HG03342 (cell line): ENCODE data around the gene PPP2R5C.
"Not testable (repeated sequence)": the region's sequence is repeated elsewhere in the genome, so short reads cannot be mapped to it uniquely, and the experiment has no call there.

Source experiments
- ATAC-seq: cut with Tn5 transposase; IDR thresholded peaks from one replicate; pipeline ENCODE4 v1.9.1; 2021; ENCODE audit warnings: mild to moderate bottlenecking, moderate library complexity; ENCODE audit not compliant: unreplicated experiment

PPP2R5C gene

DNA sequence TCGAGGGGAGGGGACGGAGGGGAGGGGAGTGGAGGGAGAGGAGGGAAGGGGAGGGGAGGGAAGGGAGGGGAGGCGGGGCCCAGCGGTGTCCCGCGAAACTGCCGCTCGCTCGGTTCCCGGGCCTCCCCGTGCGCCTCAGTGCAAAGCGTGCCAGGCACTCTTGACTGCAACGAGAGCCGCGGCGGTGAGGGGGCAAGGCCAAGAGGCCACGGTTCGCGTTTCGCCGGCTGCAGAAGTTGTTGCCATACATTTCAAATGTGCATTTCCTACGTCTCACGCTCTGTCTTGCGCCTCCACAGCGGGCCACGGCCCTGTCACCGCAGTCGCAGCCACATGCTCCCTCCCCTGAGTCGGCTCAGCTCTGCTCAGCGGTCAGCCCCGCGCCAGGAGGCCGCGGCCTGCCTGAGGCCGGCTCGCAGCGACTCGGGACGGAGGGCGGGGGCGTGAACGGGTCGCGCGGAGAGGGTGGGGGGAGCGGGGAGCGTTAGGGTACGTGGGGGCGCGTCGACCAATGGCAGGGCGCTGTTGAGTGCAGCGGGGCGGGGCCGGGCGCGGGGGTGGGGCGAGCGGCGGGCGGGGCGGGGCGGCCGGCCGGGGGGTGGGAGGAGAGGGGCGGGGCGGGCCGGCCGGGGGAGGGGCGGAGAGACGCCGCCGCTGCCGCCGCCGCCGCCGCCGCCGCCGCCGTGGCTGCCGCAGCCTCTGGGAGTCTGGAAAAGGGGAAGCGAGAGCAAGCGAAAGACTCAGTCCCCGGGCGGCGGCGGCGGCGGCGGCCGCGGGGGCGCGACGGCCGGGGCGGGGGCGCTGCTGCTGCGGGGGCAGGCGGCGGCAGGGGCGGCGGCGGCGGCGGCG is at the start of gene PPP2R5C:
TSS of gene PPP2R5C (plus strand) at position 678 of the 849 bp plus-strand sequence. CDS start 185 bp downstream, outside the sequence.
- ATAC-seq = peak; percentile 59

DNA sequence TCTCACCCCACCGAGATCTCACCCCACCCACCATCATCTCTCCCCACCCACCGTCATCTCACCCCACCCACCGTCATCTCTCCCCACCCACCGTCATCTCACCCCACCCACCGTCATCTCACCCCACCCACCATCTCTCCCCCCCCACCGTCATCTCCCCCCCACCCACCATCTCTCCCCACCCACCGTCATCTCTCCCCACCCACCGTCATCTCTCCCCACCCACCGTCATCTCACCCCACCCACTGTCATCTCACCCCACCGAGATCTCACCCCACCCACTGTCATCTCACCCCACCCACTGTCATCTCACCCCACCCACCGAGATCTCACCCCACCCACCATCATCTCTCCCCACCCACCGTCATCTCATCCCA is 49.7 kb upstream of the PPP2R5C start:
- ATAC-seq = not testable (repeated sequence)

DNA sequence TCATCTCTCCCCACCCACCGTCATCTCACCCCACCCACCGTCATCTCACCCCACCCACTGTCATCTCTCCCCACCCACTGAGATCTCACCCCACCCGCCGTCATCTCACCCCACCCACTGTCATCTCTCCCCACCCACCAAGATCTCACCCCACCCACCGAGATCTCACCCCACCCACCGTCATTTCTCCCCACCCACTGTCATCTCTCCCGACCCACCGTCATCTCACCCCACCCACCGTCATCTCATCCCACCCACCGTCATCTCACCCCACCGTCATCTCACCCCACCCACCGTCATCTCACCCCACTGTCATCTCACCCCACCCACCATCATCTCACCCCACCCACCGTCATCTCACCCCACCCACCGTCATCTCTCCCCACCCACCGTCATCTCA is 49.2 kb upstream of the PPP2R5C start:
- ATAC-seq = not testable (repeated sequence)

GRCh38 chr14:101713091-101713490 is 48.4 kb upstream of the PPP2R5C start:
- ATAC-seq = not testable (repeated sequence)

GRCh38 chr14:101713621-101714349 is 47.7 kb upstream of the PPP2R5C start:
- no peak for ATAC-seq

DNA sequence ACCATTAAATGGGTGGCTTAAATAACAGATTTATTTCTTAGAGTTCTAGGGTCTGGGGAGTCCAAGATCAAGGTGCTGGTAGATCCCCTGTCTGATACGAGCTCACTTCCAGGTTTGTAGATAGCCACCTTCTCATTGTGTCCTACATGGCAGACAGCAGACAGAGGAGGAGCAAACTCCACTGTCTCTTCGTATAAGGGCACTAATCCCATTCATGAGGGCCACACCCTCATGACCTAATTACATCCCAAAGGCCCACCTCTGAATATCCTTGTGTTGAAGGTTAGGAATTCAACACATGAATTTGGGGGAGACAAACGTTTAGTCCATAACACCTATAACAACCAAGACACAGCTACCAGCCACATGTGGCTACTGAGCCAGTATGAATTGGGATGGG is 47.1 kb upstream of the PPP2R5C start:
- ATAC-seq = no peak

DNA sequence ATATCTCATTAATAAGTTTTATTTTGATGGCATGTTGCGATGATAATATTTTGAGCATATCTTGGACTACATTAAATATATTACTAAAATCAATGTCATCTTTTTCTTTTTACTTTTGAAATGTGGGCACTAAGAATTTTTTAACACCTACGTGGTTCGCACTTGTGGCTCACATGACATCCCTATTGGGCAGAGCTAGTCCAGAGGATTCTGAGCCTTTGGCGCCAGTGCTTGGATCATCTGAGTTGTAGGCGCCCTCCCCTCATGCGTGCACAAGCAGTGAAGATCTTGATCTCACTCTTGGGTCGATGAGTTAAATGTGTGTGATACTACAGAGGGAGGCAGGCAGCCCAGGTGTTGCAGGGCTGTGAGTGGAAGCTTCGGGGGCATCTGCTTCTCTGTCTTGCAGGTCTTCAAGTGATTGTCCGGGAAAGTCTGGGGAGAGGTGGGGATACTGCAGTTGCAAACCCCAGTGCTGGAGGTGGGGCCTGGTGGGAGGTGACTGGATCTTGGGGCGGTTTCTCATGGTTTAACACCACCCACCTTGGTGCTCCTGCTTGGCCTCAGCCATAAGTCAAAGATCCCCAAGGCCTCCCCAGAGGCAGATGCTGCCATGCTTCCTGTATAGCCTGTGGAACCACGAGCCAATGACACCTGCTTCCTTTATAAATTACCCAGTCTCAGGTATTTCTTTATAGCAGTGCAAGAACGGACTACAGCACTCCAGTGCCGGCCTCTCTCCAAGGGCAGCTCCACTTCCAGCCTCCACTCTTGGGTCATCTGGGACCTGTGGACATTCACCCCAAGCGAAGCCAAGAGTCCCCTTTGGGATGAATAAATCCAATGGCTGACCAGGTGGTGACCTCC is 46.1 kb upstream of the PPP2R5C start:
- ATAC-seq = no peak

DNA sequence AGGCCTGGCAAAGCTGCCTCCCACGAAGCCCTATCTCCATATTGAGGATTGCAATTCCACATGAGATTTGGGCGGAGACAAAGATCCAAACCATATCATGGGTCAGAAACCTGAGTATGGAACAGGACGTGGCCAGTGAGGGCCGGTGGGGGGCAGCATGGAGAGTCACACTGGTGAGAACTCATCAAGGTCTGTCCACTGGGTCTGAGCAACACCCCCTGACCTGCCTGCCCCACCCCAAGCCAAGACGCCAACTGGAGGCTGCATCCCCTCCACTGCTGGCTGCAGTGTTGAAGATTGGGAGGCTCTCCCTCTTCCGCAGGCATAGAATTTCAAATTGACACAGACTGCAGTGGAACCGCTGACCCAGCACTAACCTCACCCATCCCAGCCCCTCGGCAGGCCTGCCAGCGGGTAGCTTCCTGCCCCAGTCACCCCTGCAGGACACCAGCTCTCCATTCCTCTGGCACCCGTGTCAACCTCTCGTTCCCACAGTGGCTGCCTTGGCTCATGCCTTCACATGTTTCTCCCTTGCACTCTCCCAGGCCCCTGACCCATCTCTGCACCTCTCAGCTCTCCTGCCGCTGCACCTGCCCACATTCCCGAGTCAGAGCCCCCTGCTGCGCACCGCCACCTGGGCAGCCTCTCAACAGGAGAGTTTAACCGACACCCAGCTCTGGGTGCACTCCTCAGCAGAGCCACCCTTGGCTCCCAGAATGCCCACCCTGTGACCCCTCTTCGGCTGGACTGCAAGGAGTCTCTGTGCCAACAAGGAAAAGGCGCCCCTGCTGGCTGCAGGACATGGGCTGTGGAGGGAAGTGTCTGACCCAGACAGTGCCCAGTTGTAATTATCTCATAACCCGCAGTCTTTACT is 45.2 kb upstream of the PPP2R5C start:
- no peak for ATAC-seq

DNA sequence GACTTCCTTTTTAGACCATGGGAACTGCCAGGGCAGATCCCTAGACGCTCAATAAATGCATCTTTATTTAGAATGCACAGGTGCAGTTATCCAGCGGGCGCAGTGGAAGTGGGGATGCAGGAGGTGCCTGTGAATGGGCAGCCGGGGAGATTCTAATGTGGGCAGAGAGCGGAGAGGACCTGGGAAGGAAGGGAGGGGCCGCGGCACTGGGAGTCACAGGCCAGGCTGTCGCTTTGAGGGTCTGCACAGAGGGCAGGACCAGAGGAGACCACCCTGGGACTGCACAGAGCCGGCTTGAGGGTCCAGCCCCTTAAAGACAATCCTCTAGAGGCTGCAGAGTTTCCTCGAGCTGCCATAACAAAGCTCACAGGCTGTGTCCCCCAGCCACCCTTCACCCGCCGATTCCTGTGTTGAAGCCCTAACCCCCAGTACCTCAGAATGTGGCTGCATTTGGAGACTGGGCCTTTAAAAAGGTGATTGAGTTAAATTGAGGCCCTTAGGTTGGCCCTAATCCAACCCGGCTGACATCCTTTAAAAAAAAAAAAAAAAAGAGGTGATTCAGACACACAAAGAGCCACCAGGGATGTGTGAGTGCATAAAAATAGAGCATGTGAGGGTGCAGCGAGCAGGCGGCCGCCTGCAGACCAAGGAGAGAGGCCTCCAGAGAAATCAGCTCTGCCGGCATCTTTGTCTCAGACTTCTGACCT is 44.4 kb upstream of the PPP2R5C start:
- no peak for ATAC-seq

DNA sequence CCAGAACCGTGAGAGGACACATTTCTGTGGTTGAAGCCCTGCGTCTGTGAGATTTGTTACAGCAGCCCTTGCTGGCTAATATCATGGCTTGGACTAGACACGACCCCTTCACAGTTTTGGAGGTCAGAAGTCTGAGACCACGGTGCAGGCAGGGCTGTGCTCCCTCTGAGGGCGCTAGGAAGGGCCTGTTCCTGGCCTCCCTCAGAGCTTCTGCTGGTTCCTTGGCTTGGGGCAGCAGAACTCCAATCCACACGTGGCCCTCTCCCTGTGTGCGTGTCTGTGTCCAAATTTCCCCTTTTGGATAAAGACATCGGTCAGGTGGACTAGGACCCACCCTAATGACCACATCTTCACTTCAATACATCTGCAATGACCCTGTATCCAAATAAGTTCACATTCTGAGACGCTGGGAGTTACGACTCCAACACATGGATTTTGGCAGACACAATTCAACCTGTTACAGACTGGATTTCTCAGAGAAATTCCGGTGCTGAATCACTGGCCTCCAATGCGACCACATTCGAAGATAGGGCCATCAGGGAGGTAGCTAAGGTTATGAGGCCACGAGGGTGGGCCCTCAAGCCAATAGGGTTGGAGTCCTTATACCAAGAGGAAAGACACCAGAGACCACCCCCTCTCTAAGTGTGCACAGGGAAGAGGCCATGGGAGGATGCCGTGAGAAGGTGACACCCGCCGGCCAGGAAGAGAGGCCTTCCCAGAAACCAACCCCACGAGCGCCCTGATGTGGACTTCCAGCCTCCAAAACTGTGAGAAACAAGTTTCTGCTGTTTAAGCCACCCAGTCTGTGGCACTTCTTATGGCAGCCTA is 43.6 kb upstream of the PPP2R5C start:
- ATAC-seq = no peak

- no peak for ATAC-seq
Observed at GRCh38 chr14:101719045-101719645, 42.4 kb upstream of the PPP2R5C start.

DNA sequence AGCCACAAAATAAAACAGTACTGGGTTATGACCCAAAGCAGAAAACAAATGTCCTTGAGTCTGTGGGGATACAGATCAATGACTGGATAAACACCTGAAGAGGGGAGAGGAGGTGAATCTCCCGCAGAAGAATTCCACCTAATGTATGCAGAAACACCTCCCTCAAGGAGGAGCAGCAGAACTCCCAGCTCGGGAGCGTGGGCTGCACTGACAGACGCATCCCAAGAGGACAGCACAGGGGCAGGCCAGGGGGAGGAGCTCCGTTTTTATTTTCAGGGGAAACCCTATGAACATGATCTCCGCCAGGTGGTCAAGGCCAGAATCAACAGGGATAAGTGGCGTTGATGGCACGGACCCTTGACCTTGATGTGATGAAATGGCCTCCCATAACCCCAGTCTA is 41.8 kb upstream of the PPP2R5C start:
- ATAC-seq = no peak

GRCh38 chr14:101721111-101721510 is 40.4 kb upstream of the PPP2R5C start:
- ATAC-seq = no peak

DNA sequence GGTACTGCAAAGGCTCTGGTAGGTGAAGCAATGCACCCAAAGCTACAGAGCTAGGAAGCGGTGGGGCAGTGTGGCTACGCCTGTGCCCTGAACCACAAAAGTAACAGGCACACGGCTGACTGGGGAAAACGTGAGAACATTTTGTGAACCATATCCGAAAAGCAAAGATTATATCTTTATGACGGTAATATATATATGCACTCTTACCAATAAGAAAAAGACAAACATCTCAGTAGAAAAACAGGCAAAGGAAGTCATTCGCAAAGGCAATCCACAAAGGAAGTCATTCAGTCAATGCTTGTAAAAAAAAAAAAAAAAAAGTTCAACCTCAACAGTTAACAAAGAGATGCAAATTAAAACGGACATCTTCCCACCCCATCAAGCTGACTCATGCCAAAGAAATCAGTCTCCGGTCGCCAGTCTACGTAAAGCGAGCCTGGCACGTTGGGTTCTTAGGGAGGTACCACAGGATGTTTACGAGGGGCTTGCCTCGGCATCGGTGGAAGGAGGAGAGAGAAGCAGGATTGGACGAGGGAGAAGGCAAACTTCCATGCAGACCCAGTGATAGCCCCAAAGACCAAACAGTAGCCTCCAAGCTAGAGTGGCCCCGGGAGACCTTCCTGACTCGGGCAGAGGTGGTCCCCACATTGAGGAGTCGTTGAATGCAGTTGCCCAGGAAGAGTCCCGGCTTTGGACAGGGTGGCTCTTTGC is 39.4 kb upstream of the PPP2R5C start:
- ATAC-seq = no peak

GRCh38 chr14:101723061-101723595 is 38.4 kb upstream of the PPP2R5C start:
- ATAC-seq = no peak

GRCh38 chr14:101725652-101726051 is 35.9 kb upstream of the PPP2R5C start:
- ATAC-seq = not testable (repeated sequence)

GRCh38 chr14:101726295-101726953 is 35.1 kb upstream of the PPP2R5C start:
- no peak for ATAC-seq
